Fibroblast of villous mesenchyme (primary cell): ENCODE results near the gene CEP170. TPM values are rescaled to one million over a fixed set of nuclear protein-coding genes. Genes with fewer than 3 reads are reported as not detected.

Source experiments
- DNase-seq: peaks from one replicate; pipeline ENCODE4 v3.0.0-alpha.2; 2010; ENCODE audit warnings: low read depth
- H3K4me3 ChIP-seq: 2 replicates; pipeline ENCODE4 v1.5.1; 2011; ENCODE audit warnings: low read depth, mild to moderate bottlenecking, low read length
- CTCF ChIP-seq: IDR thresholded peaks from 2 replicates; pipeline ENCODE4 v1.5.1; 2012; ENCODE audit warnings: low read depth, mild to moderate bottlenecking, low read length; ENCODE audit not compliant: insufficient read depth
- total RNA-seq: library from RNA; depleted of rRNA; stranded (reverse); fragments of >200 nt; gene quantifications from 2 replicates; pipeline ENCODE4 v1.2.3, GENCODE V29; 2012

The CEP170 gene
- total RNA-seq, 1 donor, result 114 TPM

GRCh38 chr1:243264717-243265116, 9.6 kb upstream of the CEP170 start:
- peak; percentile 88 for DNase-seq
- no peak overlapping the region for H3K4me3 ChIP-seq
- TF ChIP-seq CTCF, result no peak

GRCh38 chr1:243261390-243261789, 6.3 kb upstream of the CEP170 start:
- no peak for TF ChIP-seq CTCF
- DNase-seq, result no peak
- H3K4me3 ChIP-seq, result no peak overlapping the region

- no peak for TF ChIP-seq CTCF
- no peak overlapping the region for H3K4me3 ChIP-seq
- no peak for DNase-seq
These were observed 5.3 kb upstream of the CEP170 start for GRCh38 chr1:243260221-243260880.

- DNase-seq, result no peak
- TF ChIP-seq CTCF, result no peak
- no peak overlapping the region for H3K4me3 ChIP-seq
These were observed 3.6 kb upstream of the CEP170 start for GRCh38 chr1:243258731-243259130.

GRCh38 chr1:243257189-243257588, 2.1 kb upstream of the CEP170 start:
- H3K4me3 ChIP-seq, result peak overlapping the region; percentile 85
- TF ChIP-seq CTCF, result no peak
- DNase-seq, result no peak

- no peak for TF ChIP-seq CTCF
- no peak for DNase-seq
- H3K4me3 ChIP-seq, result peak overlapping the region; percentile 85
These were observed 1.5 kb upstream of the CEP170 start for GRCh38 chr1:243256590-243256989.
